GM12878 (cell line): ENCODE data around the gene SQSTM1. TPM values are rescaled to one million over a fixed set of nuclear protein-coding genes. Genes with fewer than 3 reads are reported as not detected.

Experiments used
- ATAC-seq: fragments of 200-7000 bp; cut with Tn5 transposase; 3 replicates; pipeline ENCODE4 v1.9.1; 2020; ENCODE audit warnings: mild to moderate bottlenecking, moderate library complexity
- BruUV-seq: library from RNA; stranded (reverse); fragments of 400-500 nt; replicated peaks from 2 replicates; lab custom pipeline; 2021; lab: Mats Ljungman, UMichigan
- CTCF ChIA-PET: fragments of 300-600 bp; sonication (Branson Sonifier 250); formaldehyde crosslinking; extraction: SDS; loops from one replicate; lab custom pipeline; 2021; ENCODE audit warnings: inconsistent platforms; lab: Yijun Ruan, JAX
- POLR2A ChIA-PET: fragments of 350-600 bp; formaldehyde crosslinking; extraction: SDS; loops from one replicate; lab custom pipeline; 2021; ENCODE audit warnings: inconsistent platforms; lab: Charles Lee
- RAD21 ChIA-PET: fragments of 300-600 bp; sonication (Branson Sonifier 250); formaldehyde crosslinking; loops from one replicate; lab custom pipeline; 2023; ENCODE audit warnings: antibody characterized with exemption; ENCODE audit not compliant: unreplicated experiment; lab: Charles Lee
- SMC1A ChIA-PET: fragments of 300-600 bp; sonication (Branson Sonifier 250); formaldehyde crosslinking; loops from one replicate; lab custom pipeline; 2023; ENCODE audit not compliant: unreplicated experiment, uncharacterized antibody; lab: Charles Lee
- DNase-seq: peaks from one replicate; pipeline ENCODE4 v3.0.0-alpha.2; 2011; ENCODE audit warnings: low read depth, low spot score
- FAIRE-seq: peaks from 3 replicates; lab custom pipeline; 2011; peaks lifted over from hg19 to GRCh38; lab: Jason Lieb, UNC
- H2AFZ ChIP-seq: 2 replicates; pipeline ENCODE4 v1.6.0; 2011; ENCODE audit warnings: low read depth, low read length, control low read depth; ENCODE audit not compliant: control insufficient read depth
- H3K27ac ChIP-seq: 2 replicates; pipeline ENCODE4 v1.5.1; 2011; ENCODE audit warnings: control low read depth; ENCODE audit not compliant: control insufficient read depth, insufficient read depth
- H3K27me3 ChIP-seq, 2 experiments: replicated peaks in 1 of 2; 2 replicates each; pipeline versions ENCODE4 v1.6.0 to v1.6.1; 2011; ENCODE audit warnings: low read length in 1 of 2; ENCODE audit not compliant: control insufficient read depth in 2 of 2, insufficient read depth in 2 of 2
- H3K36me3 ChIP-seq, 2 experiments: 2 replicates each; pipeline ENCODE4 v1.5.1; 2011; ENCODE audit warnings: low read length in 1 of 2; ENCODE audit not compliant: control insufficient read depth in 2 of 2, insufficient read depth in 2 of 2
- H3K4me1 ChIP-seq: 2 replicates; pipeline ENCODE4 v1.6.1; 2011; ENCODE audit warnings: mild to moderate bottlenecking, low read length, moderate library complexity, mixed read lengths; ENCODE audit not compliant: control insufficient read depth, insufficient read depth
- H3K4me2 ChIP-seq: 2 replicates; pipeline ENCODE4 v1.6.0; 2011; ENCODE audit warnings: control low read depth; ENCODE audit not compliant: control insufficient read depth, insufficient read depth
- H3K4me3 ChIP-seq: fragments of 200-600 bp; sonication (generic); 2 replicates; pipeline ENCODE4 v1.5.1; 2016
- H3K79me2 ChIP-seq: 2 replicates; pipeline ENCODE4 v1.6.0; 2011; ENCODE audit warnings: low read length; ENCODE audit not compliant: control insufficient read depth, insufficient read depth
- H3K9ac ChIP-seq: 2 replicates; pipeline ENCODE4 v1.8.0; 2011; ENCODE audit warnings: low read length, control low read depth, mixed read lengths; ENCODE audit not compliant: control insufficient read depth, insufficient read depth
- H3K9me3 ChIP-seq: replicated peaks from 3 replicates; pipeline ENCODE4 v1.5.1; 2011; ENCODE audit warnings: mild to moderate bottlenecking, low read length; ENCODE audit not compliant: control insufficient read depth, insufficient read depth
- H4K20me1 ChIP-seq: 2 replicates; pipeline ENCODE4 v1.6.0; 2011; ENCODE audit not compliant: control insufficient read depth, insufficient read depth
- CBX5 ChIP-seq: sonication (generic); IDR thresholded peaks from 2 replicates; pipeline ENCODE4 v1.6.1; 2016; ENCODE audit warnings: low read depth, moderate library complexity, mild to moderate bottlenecking, inconsistent platforms
- FOS ChIP-seq: IDR thresholded peaks from 3 replicates; pipeline ENCODE4 v1.6.1; 2011; ENCODE audit warnings: borderline replicate concordance; ENCODE audit not compliant: insufficient read length; ENCODE audit errors: extremely low read depth
- IRF5 ChIP-seq: fragments of 450-650 bp; IDR thresholded peaks from 2 replicates; pipeline ENCODE4 v1.6.1; 2017; ENCODE audit warnings: borderline replicate concordance
- KLF5 ChIP-seq: fragments of 450-650 bp; IDR thresholded peaks from 2 replicates; pipeline ENCODE4 v1.6.1; 2014; ENCODE audit warnings: mild to moderate bottlenecking; ENCODE audit not compliant: partially characterized antibody
- NBN ChIP-seq: fragments of 450-650 bp; IDR thresholded peaks from 2 replicates; pipeline ENCODE4 v1.6.1; 2016
- SPI1 ChIP-seq: IDR thresholded peaks from 2 replicates; pipeline ENCODE4 v1.6.1; 2011; ENCODE audit warnings: low read depth, mild to moderate bottlenecking, low read length, moderate library complexity, borderline replicate concordance; ENCODE audit not compliant: insufficient read depth
- WGBS: methylation state at CpG from one replicate; pipeline ENCODE4 v1.1.6; 2016; ENCODE audit warnings: low lambda C conversion rate; ENCODE audit not compliant: insufficient replicate concordance, insufficient coverage; ENCODE audit errors: missing lambda C conversion rate; 5-methylcytosine and 5-hydroxymethylcytosine counted together
- in situ Hi-C: fragments of 300-500 bp; cut with MboI; formaldehyde crosslinking; loops from 9 replicates; pipeline ENCODE4 v1.14.3; 2018; ENCODE audit warnings: mixed read lengths
- intact Hi-C: fragments of 100-400 bp; cut with micrococcal nuclease; formaldehyde crosslinking; loops from one replicate; pipeline ENCODE4 v1.14.2; 2022; ENCODE audit not compliant: unreplicated experiment
- polyA plus RNA-seq, 11 experiments: library from polyadenylated mRNA; depleted of rRNA in 4 of 11; unstranded in 6 of 11; stranded (reverse) in 5 of 11; fragments of >200 nt; fragmentation: Nextera tagmentation in 4 of 11; fragmentation: Illumina TruSeq in 1 of 11; extraction: Ambion mirVana in 4 of 11; extraction: Trizol in 1 of 11; gene quantifications; 1 replicate in 1 of 11; 2 replicates in 10 of 11; pipeline versions ENCODE4 v1.2.1 to v1.2.3, GENCODE V29; 2011 to 2016; ENCODE audit warnings: inconsistent platforms in 2 of 11, missing spikeins in 2 of 11, low read depth in 1 of 11
- total RNA-seq, 4 experiments: library from RNA; depleted of rRNA in 3 of 4; stranded (reverse); fragments of >200 nt in 3 of 4; fragmentation: Illumina TruSeq in 1 of 4; extraction: Trizol in 1 of 4; gene quantifications; 2 replicates each; pipeline versions ENCODE4 v1.2.1 to v1.2.3, GENCODE V29; 2013 to 2021

Gene SQSTM1
- total and polyA plus RNA-seq, 10 of the 15 experiments (the other 5 are each of a cell fraction or from before 2014, with no cell fraction given), result 6.3 to 138 (median 62.1) TPM

- Histone ChIP-seq H3K4me2 (no peak overlapping the region), H4K20me1 (peaks cover 3% of the 10 kb centered on the region; the same call in 1 of the 2 replicates), H2AFZ (no peak overlapping the region), H3K4me3 (no peak overlapping the region), H3K4me1 (no peaks in the 10 kb centered on the region), H3K79me2 (no peaks in the 10 kb centered on the region), H3K36me3 (peaks cover 25 to 37% of the 10 kb centered on the region in 2 experiments), H3K9ac (no peak overlapping the region), H3K27ac (no peak overlapping the region), H3K27me3 (no peaks in the 10 kb centered on the region), H3K9me3 (no peaks in the 10 kb centered on the region)
- ATAC-seq (no peak), FAIRE-seq (no peak), DNase-seq (no peak)
- intact Hi-C loops (no loop called here), in situ Hi-C loops (no loop called here)
- ChIA-PET POLR2A (interaction anchor here (1.3 kb wide), 1 partner anchor 16 kb away, joined by 3 read pairs; no protein-coding TSS in a partner anchor), RAD21 (no interaction called here), SMC1A (no interaction called here), CTCF (interaction anchor here (1.0 kb wide), 1 partner anchor 27 kb away, joined by 3 read pairs; no protein-coding TSS in a partner anchor)
- no TSS peak for BruUV-seq
- 95% methylated on average over 7 of the region's 7 CpGs for WGBS
- TF ChIP-seq SPI1 (no peak), IRF5 (no peak), CBX5 (no peak), FOS (no peak), NBN (no peak), KLF5 (no peak)
These were observed 9.2 kb downstream of the SQSTM1 start for GRCh38 chr5:179829732-179830435.
